Embryonic facial prominence (tissue), 1 donor: ENCODE results near the gene PWP1.
"Not testable (repeated sequence)": the region's sequence is repeated elsewhere in the genome, so short reads cannot be mapped to it uniquely, and the experiment has no call there.

Source experiments
- DNase-seq: peaks from one replicate; pipeline ENCODE4 v3.0.0-alpha.2; 2016; ENCODE audit errors: extremely low spot score

The PWP1 gene

GRCh38 chr12:107668320-107669098, 17.1 kb upstream of the PWP1 start:
- DNase-seq: no peak

- DNase-seq: no peak
Measured at GRCh38 chr12:107669946-107670345, 15.7 kb upstream of the PWP1 start.

- no peak for DNase-seq
Measured at GRCh38 chr12:107670999-107671643, 14.5 kb upstream of the PWP1 start.

GRCh38 chr12:107677671-107678070, 7.9 kb upstream of the PWP1 start:
- DNase-seq: no peak

GRCh38 chr12:107679336-107679735, 6.3 kb upstream of the PWP1 start:
- no peak for DNase-seq

GRCh38 chr12:107681455-107681835, 4.2 kb upstream of the PWP1 start:
- DNase-seq: no peak

- DNase-seq: no peak
Measured at GRCh38 chr12:107681836-107682820, 3.5 kb upstream of the PWP1 start.

- DNase-seq: no peak
Measured at GRCh38 chr12:107684029-107684795, 1.4 kb upstream of the PWP1 start.

GRCh38 chr12:107684990-107685359, 624 bp upstream of the PWP1 start:
- no peak for DNase-seq

- not testable (repeated sequence) for DNase-seq
Measured at GRCh38 chr12:107695772-107696171, 10.2 kb downstream of the PWP1 start.

GRCh38 chr12:107702106-107702505, 16.5 kb downstream of the PWP1 start:
- DNase-seq: no peak

- no peak for DNase-seq
Measured at GRCh38 chr12:107704041-107704440, 18.4 kb downstream of the PWP1 start.

GRCh38 chr12:107705522-107705921, 19.9 kb downstream of the PWP1 start:
- DNase-seq: not testable (repeated sequence)

GRCh38 chr12:107715780-107716179, 30.2 kb downstream of the PWP1 start:
- no peak for DNase-seq

- DNase-seq: no peak
Measured at GRCh38 chr12:107718606-107719005, 33.0 kb downstream of the PWP1 start.

GRCh38 chr12:107727327-107727726, 41.7 kb downstream of the PWP1 start:
- not testable (repeated sequence) for DNase-seq

GRCh38 chr12:107727742-107728141, 42.1 kb downstream of the PWP1 start:
- not testable (repeated sequence) for DNase-seq

- DNase-seq: no peak
Measured at GRCh38 chr12:107730618-107731341, 45.2 kb downstream of the PWP1 start.

- DNase-seq: no peak
Measured at GRCh38 chr12:107731366-107731765, 45.8 kb downstream of the PWP1 start.

GRCh38 chr12:107732365-107732764, 46.8 kb downstream of the PWP1 start:
- DNase-seq: no peak

GRCh38 chr12:107734139-107734538, 48.5 kb downstream of the PWP1 start:
- DNase-seq: no peak
